Measurements from ENCODE around the gene RAB3GAP1.

The RAB3GAP1 gene

DNA sequence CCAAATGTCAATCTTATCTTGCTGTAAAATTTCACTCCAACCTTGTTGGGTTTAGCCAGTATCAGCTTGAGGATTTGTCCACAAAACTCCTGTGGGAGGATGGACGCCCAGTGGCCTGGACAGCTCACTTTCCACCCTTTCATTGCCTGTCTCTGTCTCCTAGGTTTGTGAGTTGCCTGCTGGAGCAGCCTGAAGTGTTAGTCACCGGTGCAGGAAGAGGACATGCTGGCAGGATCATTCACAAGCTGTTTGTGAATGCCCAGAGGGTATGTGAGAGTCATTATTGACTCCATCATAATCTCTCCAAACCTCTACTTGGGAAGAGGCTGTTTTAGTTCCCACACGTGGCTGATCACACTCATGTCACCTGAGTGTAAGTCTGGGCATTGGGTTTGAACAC lies 112.3 kb downstream of the RAB3GAP1 start:
- DNase-seq, result no peak

GRCh38 chr2:135167273-135167672 lies 115.2 kb downstream of the RAB3GAP1 start:
- DNase-seq, result no peak

DNA sequence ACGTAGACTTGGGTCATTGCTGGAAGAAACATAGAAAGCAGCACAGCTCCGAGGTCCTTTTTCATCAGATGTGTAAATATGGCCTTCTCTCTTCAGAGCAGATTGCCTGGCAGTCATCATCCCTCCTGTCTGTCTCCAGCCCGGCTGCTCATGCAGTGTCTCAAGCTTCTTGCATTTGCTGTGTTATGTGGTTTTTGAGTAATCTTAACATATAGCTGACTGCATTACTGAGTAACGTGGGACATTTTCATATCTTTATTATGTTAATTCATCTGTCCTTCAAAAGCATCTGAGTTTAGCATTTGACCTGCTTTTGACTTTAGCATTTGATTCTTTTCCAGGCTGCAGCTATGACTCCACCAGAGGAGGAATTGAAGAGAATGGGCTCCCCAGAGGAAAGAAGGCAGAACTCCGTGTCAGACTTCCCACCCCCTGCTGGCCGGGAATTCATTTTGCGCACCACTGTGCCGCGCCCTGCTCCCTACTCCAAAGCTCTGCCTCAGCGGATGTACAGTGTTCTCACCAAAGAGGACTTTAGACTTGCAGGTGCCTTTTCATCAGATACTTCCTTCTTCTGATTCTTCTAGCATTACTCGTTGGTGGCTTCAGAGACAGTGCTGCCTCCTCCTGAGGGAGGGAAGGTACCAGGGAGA lies 116.2 kb downstream of the RAB3GAP1 start:
- DNase-seq, result no peak

DNA sequence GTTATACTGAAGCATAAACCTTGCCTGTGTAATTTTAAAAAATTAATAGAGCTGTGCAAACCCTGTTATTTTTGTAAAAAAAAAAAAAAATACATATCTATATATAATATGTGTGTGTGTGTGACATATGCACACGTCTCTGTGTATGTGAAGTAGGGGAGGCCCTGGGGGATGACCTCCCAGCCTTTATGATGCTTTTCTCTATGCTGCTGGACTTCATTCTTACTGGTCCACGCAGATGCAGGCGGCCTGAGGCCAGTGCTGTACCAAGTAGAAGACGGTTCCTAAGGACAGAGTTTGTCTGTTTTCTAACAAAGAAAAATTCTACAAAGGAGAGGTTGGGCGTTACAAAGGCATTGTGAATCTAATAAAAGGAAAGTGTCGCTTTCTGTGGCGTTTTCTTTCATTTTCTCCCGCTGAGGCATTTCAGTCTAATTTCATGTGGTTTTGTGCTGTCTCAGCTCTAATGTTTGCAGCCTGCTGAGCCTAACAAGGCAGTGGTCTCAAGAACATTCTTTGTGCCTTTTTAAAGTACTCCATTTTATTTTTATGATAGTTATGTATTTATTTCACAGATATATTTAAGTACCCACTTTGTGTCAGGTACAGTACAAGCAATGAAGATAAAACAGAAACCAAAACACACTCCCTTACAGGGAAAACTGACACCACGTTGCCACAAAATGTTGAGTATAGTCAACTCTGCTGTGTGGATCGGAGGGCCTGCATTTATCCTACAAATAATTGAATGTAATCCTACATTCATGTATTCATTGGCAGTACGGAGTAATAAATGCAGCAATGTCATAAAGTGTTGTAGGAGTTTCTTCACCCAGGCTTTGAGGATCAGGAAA lies 118.0 kb downstream of the RAB3GAP1 start:
- no peak for DNase-seq

GRCh38 chr2:135174049-135174809 lies 122.1 kb downstream of the RAB3GAP1 start:
- DNase-seq, result no peak

GRCh38 chr2:135174810-135175093 lies 122.7 kb downstream of the RAB3GAP1 start:
- no peak for DNase-seq

- no peak for DNase-seq
Observed at GRCh38 chr2:135175177-135175576, 123.1 kb downstream of the RAB3GAP1 start.

DNA sequence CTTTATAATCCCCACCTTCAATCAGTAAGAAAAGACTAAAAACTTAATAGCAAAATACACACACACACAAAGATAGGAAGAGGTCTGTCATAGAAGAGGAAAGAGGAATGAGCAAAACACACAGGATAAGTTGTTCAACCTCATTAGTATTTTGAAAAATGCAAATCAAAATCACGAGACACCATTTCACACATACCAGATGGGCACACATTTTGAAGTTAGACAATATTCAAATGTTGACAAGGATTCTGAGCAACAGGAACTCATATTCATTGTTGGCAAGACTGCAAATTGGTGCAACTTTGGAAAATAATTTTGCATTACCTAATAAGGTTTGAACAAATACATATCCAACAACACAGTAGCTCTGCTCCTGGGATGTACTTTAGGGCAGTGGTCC lies 127.6 kb downstream of the RAB3GAP1 start:
- no peak for DNase-seq

- DNase-seq, result no peak
Observed at GRCh38 chr2:135182190-135182589, 130.1 kb downstream of the RAB3GAP1 start.

DNA sequence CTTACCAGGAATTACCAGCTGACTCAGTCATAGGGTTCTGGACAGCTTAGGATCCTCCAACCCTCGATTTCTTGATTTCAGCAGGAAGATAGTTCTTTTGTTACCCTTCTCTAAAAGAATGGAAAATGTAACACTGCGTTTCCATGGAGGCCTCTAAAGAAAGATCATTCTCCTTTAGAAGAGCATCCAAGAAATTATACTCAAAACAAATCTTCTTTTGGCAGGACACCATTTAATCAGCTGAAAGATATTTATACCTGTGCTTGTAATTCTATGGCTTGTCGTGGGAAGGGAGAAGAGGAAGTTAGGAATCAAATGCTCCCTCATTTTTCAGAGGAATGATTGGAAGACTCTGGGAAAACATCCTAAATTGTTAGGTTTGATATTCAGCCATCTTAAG lies 130.5 kb downstream of the RAB3GAP1 start:
- no peak for DNase-seq

GRCh38 chr2:135183822-135184221 lies 131.7 kb downstream of the RAB3GAP1 start:
- no peak for DNase-seq

GRCh38 chr2:135186054-135186453 lies 134.0 kb downstream of the RAB3GAP1 start:
- DNase-seq, result no peak

- no peak for DNase-seq
Observed at GRCh38 chr2:135187270-135187669, 135.2 kb downstream of the RAB3GAP1 start.

GRCh38 chr2:135189148-135189547 lies 137.1 kb downstream of the RAB3GAP1 start:
- no peak for DNase-seq

DNA sequence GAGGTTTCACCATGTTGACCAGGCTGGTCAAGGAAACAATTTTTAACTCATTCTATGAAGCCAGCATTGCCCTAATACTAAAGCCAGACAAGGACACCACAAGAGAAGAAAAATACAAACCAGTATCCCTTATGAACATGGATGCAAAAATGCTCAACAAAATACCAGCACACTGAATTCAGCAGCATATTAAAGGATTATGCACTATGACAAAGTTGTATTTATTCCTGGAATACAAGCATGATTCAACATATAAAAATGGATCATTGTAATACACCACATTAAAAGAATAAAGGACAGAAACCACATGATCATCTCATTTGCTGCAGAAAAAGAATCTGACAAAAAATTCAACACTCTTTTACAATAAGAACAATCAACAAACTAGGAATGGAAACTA lies 138.7 kb downstream of the RAB3GAP1 start:
- no peak for DNase-seq

- DNase-seq, result no peak
Observed at GRCh38 chr2:135198481-135198880, 146.4 kb downstream of the RAB3GAP1 start.

DNA sequence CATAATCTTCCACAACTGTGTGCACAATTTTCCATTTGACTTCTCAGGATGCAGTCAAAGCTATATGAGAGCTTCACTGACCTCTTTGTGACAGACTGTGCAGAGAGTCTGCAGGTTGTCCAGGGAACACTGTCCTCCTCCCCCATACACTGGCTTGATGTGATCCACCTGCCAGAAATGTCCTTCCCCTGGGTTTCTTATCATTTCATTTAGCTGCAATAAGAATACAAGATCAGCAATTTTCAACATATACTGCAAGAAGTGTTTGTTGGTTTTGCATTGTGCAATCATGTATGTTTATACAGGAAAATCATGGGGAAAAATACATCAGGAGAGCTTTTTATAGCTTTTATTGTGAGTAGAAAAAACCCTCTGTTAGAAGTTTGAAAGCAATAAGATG lies 150.7 kb downstream of the RAB3GAP1 start:
- DNase-seq, result no peak

DNA sequence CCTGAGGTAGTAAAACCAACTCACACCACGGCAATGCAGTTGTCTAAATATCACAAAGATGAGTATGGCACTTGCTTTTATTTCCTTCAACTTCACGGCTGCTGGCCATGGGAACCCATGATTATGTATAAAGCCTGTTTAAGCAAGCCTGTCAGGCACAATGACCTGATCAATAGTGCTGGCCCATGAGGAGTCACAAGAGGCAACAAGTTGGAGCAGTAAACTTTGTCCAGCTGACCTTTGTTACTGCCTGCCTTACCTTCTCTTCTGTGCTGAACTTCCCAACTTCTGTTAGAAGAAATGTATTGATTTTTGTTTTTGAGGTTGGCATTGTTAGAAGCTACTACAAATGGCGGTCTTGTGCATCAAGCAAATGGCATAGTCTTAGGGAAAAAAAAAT lies 151.9 kb downstream of the RAB3GAP1 start:
- no peak for DNase-seq

GRCh38 chr2:135208016-135208415 lies 155.9 kb downstream of the RAB3GAP1 start:
- no peak for DNase-seq

- no peak for DNase-seq
Observed at GRCh38 chr2:135212757-135213156, 160.7 kb downstream of the RAB3GAP1 start.

DNA sequence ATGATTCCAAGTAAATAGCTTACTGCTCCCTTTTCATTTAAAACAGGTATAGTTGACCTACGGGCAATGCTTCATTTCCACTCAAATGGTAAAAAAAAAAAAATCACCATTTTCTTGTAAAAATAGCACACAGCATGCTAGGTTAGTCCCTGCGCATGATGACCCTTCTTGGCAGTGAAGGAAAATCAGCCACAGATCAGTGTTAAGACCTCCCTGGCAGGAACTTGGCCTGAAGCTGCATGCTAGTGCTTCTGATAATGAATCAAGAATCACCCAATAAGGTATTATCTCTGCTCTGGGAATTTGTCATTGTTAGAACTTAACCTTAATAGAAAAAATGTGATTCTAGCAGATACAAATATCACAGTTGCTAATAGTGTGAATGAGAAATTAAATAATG lies 166.3 kb downstream of the RAB3GAP1 start:
- no peak for DNase-seq

GRCh38 chr2:135219226-135219625 lies 167.1 kb downstream of the RAB3GAP1 start:
- no peak for DNase-seq
